GM12864 (cell line): ENCODE data around the gene OBSCN.

ENCODE experiments used
- DNase-seq: peaks from one replicate; pipeline ENCODE4 v3.0.0-alpha.2; 2011; ENCODE audit warnings: low read depth
- H3K4me3 ChIP-seq: 2 replicates; pipeline ENCODE4 v1.5.1; 2011; ENCODE audit warnings: mild to moderate bottlenecking, low read depth, low read length, control low read depth
- TF ChIP-seq, protein P1 (sequence below): IDR thresholded peaks from 2 replicates; pipeline ENCODE4 v1.5.1; 2011; ENCODE audit warnings: low read depth, mild to moderate bottlenecking, moderate library complexity, low read length, control low read depth, inconsistent platforms; ENCODE audit errors: missing control alignments

Gene OBSCN

GRCh38 chr1:228391411-228392020 is 183.7 kb downstream of the OBSCN start:
- DNase-seq: no peak
- TF ChIP-seq, protein P1, sequence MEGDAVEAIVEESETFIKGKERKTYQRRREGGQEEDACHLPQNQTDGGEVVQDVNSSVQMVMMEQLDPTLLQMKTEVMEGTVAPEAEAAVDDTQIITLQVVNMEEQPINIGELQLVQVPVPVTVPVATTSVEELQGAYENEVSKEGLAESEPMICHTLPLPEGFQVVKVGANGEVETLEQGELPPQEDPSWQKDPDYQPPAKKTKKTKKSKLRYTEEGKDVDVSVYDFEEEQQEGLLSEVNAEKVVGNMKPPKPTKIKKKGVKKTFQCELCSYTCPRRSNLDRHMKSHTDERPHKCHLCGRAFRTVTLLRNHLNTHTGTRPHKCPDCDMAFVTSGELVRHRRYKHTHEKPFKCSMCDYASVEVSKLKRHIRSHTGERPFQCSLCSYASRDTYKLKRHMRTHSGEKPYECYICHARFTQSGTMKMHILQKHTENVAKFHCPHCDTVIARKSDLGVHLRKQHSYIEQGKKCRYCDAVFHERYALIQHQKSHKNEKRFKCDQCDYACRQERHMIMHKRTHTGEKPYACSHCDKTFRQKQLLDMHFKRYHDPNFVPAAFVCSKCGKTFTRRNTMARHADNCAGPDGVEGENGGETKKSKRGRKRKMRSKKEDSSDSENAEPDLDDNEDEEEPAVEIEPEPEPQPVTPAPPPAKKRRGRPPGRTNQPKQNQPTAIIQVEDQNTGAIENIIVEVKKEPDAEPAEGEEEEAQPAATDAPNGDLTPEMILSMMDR: no peak
- no peak overlapping the region for H3K4me3 ChIP-seq

- TF ChIP-seq, protein P1: no peak
- H3K4me3 ChIP-seq: no peak overlapping the region
- no peak for DNase-seq
These were observed 184.5 kb downstream of the OBSCN start for GRCh38 chr1:228392111-228392936.

- DNase-seq: no peak
- TF ChIP-seq, protein P1: peak; percentile 12
- no peak overlapping the region for H3K4me3 ChIP-seq
These were observed 185.4 kb downstream of the OBSCN start for GRCh38 chr1:228393268-228393701.

DNA sequence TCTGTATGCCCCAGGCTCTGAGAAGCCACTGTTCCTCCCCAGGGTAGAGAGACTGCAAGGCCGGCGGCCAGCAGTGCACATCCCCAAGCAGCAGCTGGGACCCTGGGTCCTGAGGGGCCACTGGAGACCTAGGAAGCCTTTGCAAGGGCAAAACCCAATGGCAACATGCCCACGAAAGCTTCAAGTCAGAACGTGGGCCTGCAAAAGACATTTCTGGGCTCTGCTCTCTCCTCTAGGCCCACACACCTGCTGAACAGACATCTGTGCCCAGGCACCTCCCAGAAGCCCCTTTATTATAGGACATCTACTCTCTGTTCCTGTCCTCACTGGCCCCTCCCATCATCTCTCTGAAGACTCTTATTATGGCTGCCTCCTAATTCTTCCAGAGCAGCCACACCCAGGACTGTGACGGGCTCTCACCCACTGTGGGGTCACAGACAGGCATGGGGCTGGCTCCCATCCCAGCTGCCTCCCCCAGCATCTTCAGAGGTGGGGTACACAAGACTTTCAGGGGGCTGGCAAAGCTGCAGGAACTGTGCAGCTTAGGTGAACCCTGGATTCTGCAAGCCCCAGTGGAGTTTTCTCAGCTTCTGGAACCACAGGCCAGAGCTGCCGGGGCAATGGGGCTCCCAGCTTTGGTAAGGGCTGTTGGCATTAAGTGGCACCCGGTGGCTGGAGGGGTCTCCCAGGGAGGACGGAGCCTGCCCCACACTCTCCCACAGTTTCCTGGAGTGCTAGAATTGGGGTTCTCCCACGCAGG is 186.1 kb downstream of the OBSCN start:
- TF ChIP-seq, protein P1: no peak
- H3K4me3 ChIP-seq: no peak overlapping the region
- no peak for DNase-seq

GRCh38 chr1:228394571-228395394 is 186.9 kb downstream of the OBSCN start:
- H3K4me3 ChIP-seq: no peak overlapping the region
- TF ChIP-seq, protein P1: no peak
- DNase-seq: no peak
